Mammary epithelial cell (primary cell): ENCODE data around the gene OR6C68.

Source experiments
- CTCF ChIP-seq, 2 donors: IDR thresholded peaks in 1 of 2; conservative IDR thresholded peaks in 1 of 2; 2 replicates each; pipeline ENCODE4 v1.5.1; 2011 to 2012; ENCODE audit warnings: inconsistent platforms in 2 of 2, low read length in 2 of 2, mild to moderate bottlenecking in 2 of 2, control low read depth in 1 of 2, low read depth in 1 of 2; ENCODE audit not compliant: insufficient read depth in 1 of 2; ENCODE audit errors: extremely low read depth in 1 of 2
- EZH2 ChIP-seq: IDR thresholded peaks from 2 replicates; pipeline ENCODE4 v1.6.1; 2012; ENCODE audit warnings: low read length, inconsistent platforms, borderline replicate concordance

- TF ChIP-seq CTCF (conservative IDR thresholded peaks at IDR 0.05 in 1 of 2, IDR thresholded peaks at IDR 0.05 in 1 of 2; ENCODE audit: extremely low read depth in 1 of 2, insufficient read depth in 1 of 2, low read depth in 1 of 2, low read length in 2 of 2) = no peak
- TF ChIP-seq EZH2 = no peak
Observed at GRCh38 chr12:55501601-55502000, 9.4 kb downstream of the OR6C68 start.
